Chondrocyte (in vitro differentiated cells): ENCODE results near the gene FNBP1. TPM values are rescaled to one million over a fixed set of nuclear protein-coding genes. Genes with fewer than 3 reads are reported as not detected.
"Not testable (repeated sequence)": the region's sequence is repeated elsewhere in the genome, so short reads cannot be mapped to it uniquely, and the experiment has no call there.

ENCODE experiments used
- DNase-seq: peaks from one replicate; pipeline ENCODE4 v3.0.0; 2021; ENCODE audit warnings: mixed read lengths, low spot score
- H3K27ac Mint-ChIP-seq: one replicate; pipeline ENCODE4 v1.8.0; 2021; ENCODE audit warnings: mild to moderate bottlenecking, moderate library complexity, mixed read lengths; ENCODE audit not compliant: unreplicated experiment
- H3K27me3 Mint-ChIP-seq: 2 replicates; pipeline ENCODE4 v1.8.0; 2021; ENCODE audit warnings: low read depth, mixed read lengths
- H3K36me3 Mint-ChIP-seq: 2 replicates; pipeline ENCODE4 v1.8.0; 2021; ENCODE audit warnings: low read depth, mixed read lengths
- H3K4me1 Mint-ChIP-seq: 2 replicates; pipeline ENCODE4 v1.8.0; 2021; ENCODE audit warnings: low read depth, mild to moderate bottlenecking, mixed read lengths
- H3K4me3 Mint-ChIP-seq: one replicate; pipeline ENCODE4 v1.8.0; 2021; ENCODE audit warnings: mild to moderate bottlenecking, moderate library complexity, mixed read lengths; ENCODE audit not compliant: unreplicated experiment
- H3K9me3 Mint-ChIP-seq: 2 replicates; pipeline ENCODE4 v1.8.0; 2021; ENCODE audit warnings: low read depth, mixed read lengths
- total RNA-seq: library from RNA; stranded (reverse); gene quantifications from 3 replicates; pipeline ENCODE4 v1.2.1, GENCODE V29; 2021
- TF ChIP-seq, protein P1 (sequence below): fragments of 200-600 bp; sonication (generic); IDR thresholded peaks from 2 replicates; pipeline ENCODE4 v1.5.0; 2021; ENCODE audit warnings: antibody characterized with exemption, mild to moderate bottlenecking, moderate library complexity

FNBP1 gene
- total RNA-seq, 1 donor from 2014 or later: 61.2 TPM

DNA sequence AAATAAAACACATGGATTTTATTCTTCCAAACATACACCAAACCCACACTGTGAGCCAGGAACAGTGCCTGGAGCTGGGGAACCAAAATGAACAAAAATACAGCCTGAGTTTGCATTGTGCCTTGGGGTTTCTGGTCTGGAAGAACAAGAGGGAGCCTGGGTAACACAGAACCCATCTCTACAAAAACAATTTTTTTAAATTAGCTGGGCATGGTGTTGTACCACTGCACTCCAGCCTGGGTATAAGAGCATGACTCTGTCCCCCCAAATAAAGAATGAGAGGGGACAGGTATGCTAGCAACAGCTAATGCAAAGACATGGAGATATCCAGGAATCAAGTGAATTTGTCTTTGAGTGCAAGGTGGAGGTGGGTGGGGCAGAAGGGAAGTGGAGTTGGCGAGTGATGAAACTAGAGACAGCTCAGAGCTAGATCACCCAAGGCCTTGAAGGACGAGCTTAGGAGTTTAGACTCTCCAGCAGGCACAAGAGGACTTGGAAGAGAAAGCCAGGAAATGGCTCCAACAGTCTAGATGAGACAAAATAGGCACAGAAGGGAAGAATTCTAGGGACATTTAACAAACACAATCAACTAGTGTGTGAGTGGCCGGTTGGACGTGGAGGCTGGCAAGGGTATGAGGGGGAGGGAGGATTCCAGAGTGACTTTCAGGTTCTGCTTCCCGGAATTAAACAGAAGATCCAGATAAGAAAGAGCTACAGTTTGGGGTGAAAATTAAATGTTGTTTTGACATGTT is 47.4 kb downstream of the FNBP1 start:
- TF ChIP-seq, protein P1, sequence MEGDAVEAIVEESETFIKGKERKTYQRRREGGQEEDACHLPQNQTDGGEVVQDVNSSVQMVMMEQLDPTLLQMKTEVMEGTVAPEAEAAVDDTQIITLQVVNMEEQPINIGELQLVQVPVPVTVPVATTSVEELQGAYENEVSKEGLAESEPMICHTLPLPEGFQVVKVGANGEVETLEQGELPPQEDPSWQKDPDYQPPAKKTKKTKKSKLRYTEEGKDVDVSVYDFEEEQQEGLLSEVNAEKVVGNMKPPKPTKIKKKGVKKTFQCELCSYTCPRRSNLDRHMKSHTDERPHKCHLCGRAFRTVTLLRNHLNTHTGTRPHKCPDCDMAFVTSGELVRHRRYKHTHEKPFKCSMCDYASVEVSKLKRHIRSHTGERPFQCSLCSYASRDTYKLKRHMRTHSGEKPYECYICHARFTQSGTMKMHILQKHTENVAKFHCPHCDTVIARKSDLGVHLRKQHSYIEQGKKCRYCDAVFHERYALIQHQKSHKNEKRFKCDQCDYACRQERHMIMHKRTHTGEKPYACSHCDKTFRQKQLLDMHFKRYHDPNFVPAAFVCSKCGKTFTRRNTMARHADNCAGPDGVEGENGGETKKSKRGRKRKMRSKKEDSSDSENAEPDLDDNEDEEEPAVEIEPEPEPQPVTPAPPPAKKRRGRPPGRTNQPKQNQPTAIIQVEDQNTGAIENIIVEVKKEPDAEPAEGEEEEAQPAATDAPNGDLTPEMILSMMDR: no peak
- H3K27ac Mint-ChIP-seq: peak overlapping the region; percentile 68
- peaks cover 54% of the 10 kb centered on the region for H3K4me1 Mint-ChIP-seq
- peaks cover 4% of the 10 kb centered on the region for H3K36me3 Mint-ChIP-seq
- H3K4me3 Mint-ChIP-seq: no peak overlapping the region
- no peaks in the 10 kb centered on the region for H3K9me3 Mint-ChIP-seq
- H3K27me3 Mint-ChIP-seq: no peaks in the 10 kb centered on the region
- DNase-seq: no peak

- no peak for DNase-seq
- Mint-ChIP-seq H3K9me3 (no peaks in the 10 kb centered on the region), H3K27ac (peak overlapping the region; percentile 72), H3K4me3 (no peak overlapping the region), H3K36me3 (peaks cover 4% of the 10 kb centered on the region), H3K4me1 (peaks cover 58% of the 10 kb centered on the region), H3K27me3 (no peaks in the 10 kb centered on the region)
- TF ChIP-seq, protein P1: no peak
Observed at GRCh38 chr9:129994882-129995281, 48.1 kb downstream of the FNBP1 start.

DNA sequence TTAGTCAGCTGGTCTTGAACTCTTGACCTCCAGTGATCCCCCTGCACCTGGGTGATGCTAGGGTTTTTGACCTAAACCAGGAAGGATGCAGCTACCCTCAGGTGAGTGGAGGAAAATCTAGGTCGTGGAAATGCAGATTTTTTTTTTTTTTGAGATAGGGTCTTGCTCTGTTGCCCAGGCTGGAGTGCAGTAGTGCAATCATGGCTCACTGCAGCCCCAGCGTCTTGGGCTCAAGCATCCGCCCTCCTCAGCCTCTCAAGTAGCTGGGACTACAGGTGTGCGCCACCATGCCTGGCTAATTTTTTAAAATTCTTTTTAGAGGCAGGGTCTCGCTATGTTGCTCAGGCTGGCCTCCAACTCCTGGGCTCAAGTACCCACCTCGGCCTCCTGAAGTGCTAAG is 51.9 kb downstream of the FNBP1 start:
- DNase-seq, H3K4me3 Mint-ChIP-seq, H3K36me3 Mint-ChIP-seq, H3K27me3 Mint-ChIP-seq, H3K9me3 Mint-ChIP-seq: not testable (repeated sequence)
- peak overlapping the region; percentile 97 for H3K27ac Mint-ChIP-seq
- peaks cover 74% of the 10 kb centered on the region for H3K4me1 Mint-ChIP-seq

DNA sequence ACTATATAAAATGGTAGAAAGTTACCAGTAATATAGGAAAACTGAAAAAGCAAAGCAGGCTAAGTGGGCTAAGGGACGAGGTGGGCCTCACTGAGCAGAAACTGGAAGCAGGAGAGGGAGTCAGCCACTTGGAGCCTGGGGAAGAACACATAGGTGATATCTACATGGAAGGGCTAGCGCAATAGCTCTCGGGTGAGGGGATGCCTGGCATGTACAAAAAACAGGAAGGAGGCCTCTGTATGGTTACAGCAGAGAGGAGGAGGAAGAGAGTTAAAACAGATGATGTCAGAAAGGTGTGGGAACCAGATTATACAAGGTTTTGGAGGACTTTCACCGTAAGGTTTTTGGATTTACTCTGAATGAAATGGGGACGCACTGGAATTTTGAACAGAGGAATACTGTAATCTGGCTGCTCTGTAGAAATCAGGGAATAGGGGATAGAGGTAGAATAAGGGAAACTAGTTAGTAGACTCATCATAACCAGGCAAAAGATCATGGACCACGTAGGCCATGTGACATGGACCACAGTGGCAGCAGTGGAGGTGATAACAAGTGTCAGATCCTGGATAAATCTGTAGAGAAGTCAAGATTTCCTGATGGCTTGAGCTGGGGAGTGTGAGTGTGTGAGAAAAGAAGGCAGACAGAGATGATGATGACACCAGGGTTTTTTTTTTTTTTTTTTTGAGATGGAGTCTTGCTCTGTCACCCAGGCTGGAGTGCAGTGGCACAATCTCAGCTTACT is 52.5 kb downstream of the FNBP1 start:
- Mint-ChIP-seq H3K4me1 (peaks cover 68% of the 10 kb centered on the region), H3K27ac (peak overlapping the region; percentile 90), H3K27me3 (no peaks in the 10 kb centered on the region), H3K36me3 (peaks cover 4% of the 10 kb centered on the region), H3K4me3 (no peak overlapping the region), H3K9me3 (no peaks in the 10 kb centered on the region)
- no peak for DNase-seq
- TF ChIP-seq, protein P1: no peak

GRCh38 chr9:129989740-129990139 is 53.2 kb downstream of the FNBP1 start:
- Mint-ChIP-seq H3K9me3 (no peaks in the 10 kb centered on the region), H3K27ac (peak overlapping the region; percentile 93), H3K36me3 (peaks cover 4% of the 10 kb centered on the region), H3K4me1 (peaks cover 66% of the 10 kb centered on the region), H3K4me3 (no peak overlapping the region), H3K27me3 (no peaks in the 10 kb centered on the region)
- TF ChIP-seq, protein P1: no peak
- DNase-seq: no peak
